Glomerular endothelial cell (primary cell): ENCODE results near the gene NKX3-2. TPM values are rescaled to one million over a fixed set of nuclear protein-coding genes. Genes with fewer than 3 reads are reported as not detected.
"Not testable (repeated sequence)": the region's sequence is repeated elsewhere in the genome, so short reads cannot be mapped to it uniquely, and the experiment has no call there.

Experiments
- DNase-seq: peaks from one replicate; pipeline ENCODE4 v3.0.0-alpha.2; 2011; ENCODE audit warnings: low read depth, low spot score; ENCODE audit errors: extremely low read depth
- total RNA-seq: library from RNA; depleted of rRNA; stranded (reverse); fragments of >200 nt; gene quantifications from 2 replicates; pipeline ENCODE4 v1.2.3, GENCODE V29; 2015

NKX3-2 gene
- not detected in 2 replicates for total RNA-seq

- no peak for DNase-seq
Observed at GRCh38 chr4:13543839-13544605, at the start of gene NKX3-2. Gene NKX3-2 (minus strand): TSS chr4:13544508. CDS start chr4:13544414, 94 bp downstream.

GRCh38 chr4:13592220-13592619, 47.9 kb upstream of the NKX3-2 start:
- DNase-seq, result no peak

GRCh38 chr4:13590766-13591165, 46.5 kb upstream of the NKX3-2 start:
- DNase-seq, result no peak

- no peak for DNase-seq
Observed at GRCh38 chr4:13588954-13589353, 44.6 kb upstream of the NKX3-2 start.

- DNase-seq, result no peak
Observed at GRCh38 chr4:13584481-13584880, 40.2 kb upstream of the NKX3-2 start.

- no peak for DNase-seq
Observed at GRCh38 chr4:13580036-13580435, 35.7 kb upstream of the NKX3-2 start.

- no peak for DNase-seq
Observed at GRCh38 chr4:13577660-13578059, 33.4 kb upstream of the NKX3-2 start.

- DNase-seq, result no peak
Observed at GRCh38 chr4:13570916-13571315, 26.6 kb upstream of the NKX3-2 start.

- no peak for DNase-seq
Observed at GRCh38 chr4:13567125-13567524, 22.8 kb upstream of the NKX3-2 start.

- DNase-seq, result no peak
Observed at GRCh38 chr4:13562876-13563275, 18.6 kb upstream of the NKX3-2 start.

- no peak for DNase-seq
Observed at GRCh38 chr4:13561673-13562072, 17.4 kb upstream of the NKX3-2 start.

- DNase-seq, result not testable (repeated sequence)
Observed at GRCh38 chr4:13560111-13560510, 15.8 kb upstream of the NKX3-2 start.

- no peak for DNase-seq
Observed at GRCh38 chr4:13559413-13559812, 15.1 kb upstream of the NKX3-2 start.

- DNase-seq, result no peak
Observed at GRCh38 chr4:13558881-13559280, 14.6 kb upstream of the NKX3-2 start.

- DNase-seq, result no peak
Observed at GRCh38 chr4:13555325-13555724, 11.0 kb upstream of the NKX3-2 start.

- DNase-seq, result no peak
Observed at GRCh38 chr4:13553081-13553480, 8.8 kb upstream of the NKX3-2 start.

GRCh38 chr4:13548984-13549546, 4.8 kb upstream of the NKX3-2 start:
- DNase-seq, result peak; percentile 51

GRCh38 chr4:13548059-13548983, 4.0 kb upstream of the NKX3-2 start:
- no peak for DNase-seq

- DNase-seq, result no peak
Observed at GRCh38 chr4:13547485-13548041, 3.3 kb upstream of the NKX3-2 start.

GRCh38 chr4:13546941-13547484, 2.7 kb upstream of the NKX3-2 start:
- DNase-seq, result no peak
